GM18951 (cell line): ENCODE results near the gene HAGHL.
"Not testable (repeated sequence)": the region's sequence is repeated elsewhere in the genome, so short reads cannot be mapped to it uniquely, and the experiment has no call there.

Experiments
- POLR2A ChIP-seq: IDR thresholded peaks from 4 replicates; pipeline ENCODE4 v1.6.1; 2011; ENCODE audit warnings: mild to moderate bottlenecking; ENCODE audit not compliant: insufficient read length, insufficient read depth; ENCODE audit errors: extremely low read depth
- in situ Hi-C: fragments of 300-500 bp; cut with MboI; formaldehyde crosslinking; loops from one replicate; pipeline ENCODE4 v1.12.0; 2022; ENCODE audit warnings: low sequenced_read_pairs, mixed read lengths, inconsistent platforms; ENCODE audit not compliant: unreplicated experiment

Gene HAGHL

DNA sequence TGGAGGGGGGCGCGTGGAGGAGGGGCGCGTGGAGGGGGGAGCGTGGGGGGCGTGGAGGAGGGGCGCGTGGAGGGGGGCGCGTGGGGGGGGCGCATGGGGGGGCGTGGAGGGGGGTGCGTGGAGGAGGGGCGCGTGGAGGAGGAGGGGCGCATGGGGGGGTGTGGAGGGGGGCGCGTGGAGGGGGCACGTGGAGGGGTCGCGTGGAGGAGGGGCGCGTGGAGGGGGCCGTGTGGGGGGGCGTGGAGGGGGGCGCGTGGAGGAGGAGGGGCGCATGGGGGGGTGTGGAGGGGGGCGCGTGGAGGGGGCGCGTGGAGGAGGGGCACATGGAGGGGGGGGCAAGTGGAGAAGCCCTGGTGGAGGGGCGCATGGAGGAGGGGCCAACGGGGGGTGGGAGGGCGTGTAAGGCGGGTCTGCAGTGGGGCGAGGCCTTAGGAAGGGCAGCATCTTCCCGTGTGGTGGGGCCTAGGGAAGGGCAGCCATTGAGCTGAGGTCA is 40.9 kb downstream of the HAGHL start:
- TF ChIP-seq POLR2A = no peak
- in situ Hi-C loops = no loop called here

DNA sequence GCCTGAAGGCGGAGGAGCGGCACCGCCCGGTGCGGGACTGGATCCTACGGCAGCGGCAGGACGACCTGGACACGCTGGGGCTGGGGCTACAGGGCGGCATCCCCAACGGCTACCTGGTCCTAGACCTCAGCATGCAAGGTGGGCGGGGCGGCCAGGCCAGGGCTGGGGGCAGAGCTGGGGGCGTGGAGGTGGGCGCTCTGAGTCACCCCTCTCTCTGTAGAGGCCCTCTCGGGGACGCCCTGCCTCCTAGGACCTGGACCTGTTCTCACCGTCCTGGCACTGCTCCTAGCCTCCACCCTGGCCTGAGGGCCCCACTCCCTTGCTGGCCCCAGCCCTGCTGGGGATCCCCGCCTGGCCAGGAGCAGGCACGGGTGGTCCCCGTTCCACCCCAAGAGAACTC is 41.5 kb downstream of the HAGHL start:
- in situ Hi-C loops = no loop called here

DNA sequence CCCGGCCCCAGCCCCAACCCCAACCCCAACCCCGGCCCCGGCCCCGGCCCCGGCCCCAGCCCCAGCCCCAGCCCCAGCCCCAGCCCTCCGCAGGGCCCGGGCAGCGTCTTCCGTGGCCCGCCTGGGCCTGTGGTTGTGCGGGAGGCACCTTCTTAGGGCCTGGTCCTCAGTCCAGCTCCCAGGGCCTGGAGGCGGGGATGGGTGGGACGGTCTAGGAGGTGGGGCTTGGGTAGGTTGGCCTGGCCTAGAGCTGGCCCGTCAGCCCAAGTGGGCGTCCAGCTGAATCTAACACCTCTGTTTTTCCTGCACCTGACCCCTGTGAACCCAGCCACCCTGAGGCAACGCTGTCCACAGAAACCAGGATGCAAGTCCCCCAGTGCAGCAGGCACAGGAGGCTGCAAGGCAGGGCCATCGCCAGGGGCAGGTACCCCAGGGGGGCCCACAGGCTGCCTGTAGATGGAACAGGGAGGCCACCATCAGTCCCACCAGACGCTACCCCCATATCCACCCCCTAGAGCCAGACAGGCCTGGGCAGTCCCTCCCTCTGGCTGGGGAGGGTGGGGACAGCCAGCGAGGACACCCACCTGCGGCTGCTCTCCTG is 42.4 kb downstream of the HAGHL start:
- in situ Hi-C loops = no loop called here
- no peak for TF ChIP-seq POLR2A

More for the DNA sequence above, 41.5 kb downstream of the HAGHL start:
- TF ChIP-seq POLR2A = no peak

- in situ Hi-C loops = no loop called here
- no peak for TF ChIP-seq POLR2A
Measured at GRCh38 chr16:769934-770333, 43.0 kb downstream of the HAGHL start.

GRCh38 chr16:770411-770810 is 43.5 kb downstream of the HAGHL start:
- in situ Hi-C loops = no loop called here
- TF ChIP-seq POLR2A = no peak

DNA sequence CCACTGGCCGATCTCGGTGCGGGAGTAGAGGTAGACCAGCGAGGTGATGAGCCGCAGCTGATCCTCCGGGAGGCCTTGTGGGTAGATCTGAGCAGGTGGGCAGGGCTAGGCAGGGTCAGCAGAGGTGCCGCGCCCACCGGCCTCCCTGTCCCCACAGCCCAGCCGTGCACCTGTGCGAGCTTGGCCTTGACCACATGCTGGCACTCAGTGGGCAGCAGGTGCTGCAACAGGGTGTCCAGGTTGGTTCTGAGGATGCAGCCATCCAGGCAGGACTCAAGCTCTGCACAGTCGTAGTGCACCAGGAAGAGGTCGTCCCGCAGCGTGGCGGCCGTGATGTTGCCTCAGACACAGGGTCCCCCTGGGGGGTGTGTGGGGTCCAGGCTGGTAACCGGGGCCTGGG is 46.1 kb downstream of the HAGHL start:
- in situ Hi-C loops = no loop called here
- no peak for TF ChIP-seq POLR2A

GRCh38 chr16:774086-775001 is 47.4 kb downstream of the HAGHL start:
- in situ Hi-C loops = no loop called here
- TF ChIP-seq POLR2A = no peak

DNA sequence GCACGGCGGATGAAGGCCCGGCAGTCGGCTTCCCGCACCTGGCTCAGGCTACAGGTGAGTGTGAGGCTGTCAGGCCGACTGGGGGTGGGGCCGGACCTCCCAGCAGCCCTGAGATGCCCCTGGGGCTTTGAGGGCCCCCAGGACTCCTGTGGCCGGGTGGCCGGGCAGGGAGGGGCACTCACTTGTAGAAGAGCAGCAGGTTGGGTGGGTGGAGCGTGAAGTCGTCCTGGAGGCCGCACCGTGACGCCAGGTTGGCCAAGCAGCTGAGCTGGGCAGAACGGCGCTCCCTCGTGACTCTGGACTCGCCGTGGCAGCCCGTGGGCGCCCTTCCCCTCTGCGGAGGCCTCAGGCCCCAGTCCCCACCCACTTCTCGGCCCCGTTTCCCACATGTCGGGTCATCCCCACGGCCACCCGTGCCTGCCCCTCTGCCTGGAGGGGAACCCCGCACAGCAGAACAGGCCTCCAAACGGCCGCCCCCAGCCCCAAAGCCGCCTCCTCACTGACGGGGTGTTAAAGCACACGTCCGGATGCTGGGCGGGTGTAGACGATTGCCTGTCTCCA is 48.4 kb downstream of the HAGHL start:
- in situ Hi-C loops = no loop called here
- TF ChIP-seq POLR2A = no peak

GRCh38 chr16:776298-776697 is 49.4 kb downstream of the HAGHL start:
- in situ Hi-C loops = not testable (repeated sequence)

DNA sequence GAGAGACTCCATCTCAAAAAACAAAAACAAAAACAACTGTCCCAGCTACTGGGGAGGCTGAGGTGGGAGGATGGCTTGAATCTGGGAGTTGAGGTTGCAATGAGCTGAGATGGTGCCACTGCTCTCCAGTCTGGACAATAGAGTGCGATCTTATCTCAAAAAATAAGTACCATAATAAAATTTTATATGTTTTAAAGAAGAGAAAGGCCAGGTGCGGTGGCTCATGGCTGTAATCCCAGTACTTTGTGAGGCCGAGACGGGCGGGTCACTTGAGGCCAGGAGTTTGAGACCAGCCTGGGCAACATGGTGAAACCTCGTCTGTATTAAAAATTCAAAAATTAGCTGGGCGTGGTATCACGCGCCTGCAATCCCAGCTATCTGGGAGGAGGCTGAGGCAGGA is 49.9 kb downstream of the HAGHL start:
- no peak for TF ChIP-seq POLR2A
- in situ Hi-C loops = no loop called here

- no peak for TF ChIP-seq POLR2A
- in situ Hi-C loops = no loop called here
Measured at GRCh38 chr16:777826-778225, 50.9 kb downstream of the HAGHL start.

DNA sequence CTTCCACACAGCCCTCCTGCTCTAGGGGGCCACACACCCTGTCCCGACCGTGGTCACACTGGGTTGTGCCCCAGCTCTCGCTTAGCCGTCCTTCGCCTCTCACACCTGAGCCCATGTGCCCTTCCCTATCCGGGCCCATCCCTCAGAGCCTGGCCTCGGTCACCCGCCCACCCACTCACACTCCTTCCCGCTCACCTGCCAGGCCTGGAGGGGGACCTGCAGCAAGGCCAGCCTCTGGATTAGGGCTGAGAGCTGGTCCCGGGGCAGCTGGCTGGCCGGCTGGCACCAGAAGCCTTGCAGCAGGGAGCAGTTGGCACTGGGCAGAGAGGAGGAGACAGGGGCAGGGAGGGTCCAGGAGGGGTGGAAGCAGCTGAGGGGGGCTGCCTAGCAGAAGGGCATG is 51.5 kb downstream of the HAGHL start:
- TF ChIP-seq POLR2A = no peak
- in situ Hi-C loops = no loop called here

DNA sequence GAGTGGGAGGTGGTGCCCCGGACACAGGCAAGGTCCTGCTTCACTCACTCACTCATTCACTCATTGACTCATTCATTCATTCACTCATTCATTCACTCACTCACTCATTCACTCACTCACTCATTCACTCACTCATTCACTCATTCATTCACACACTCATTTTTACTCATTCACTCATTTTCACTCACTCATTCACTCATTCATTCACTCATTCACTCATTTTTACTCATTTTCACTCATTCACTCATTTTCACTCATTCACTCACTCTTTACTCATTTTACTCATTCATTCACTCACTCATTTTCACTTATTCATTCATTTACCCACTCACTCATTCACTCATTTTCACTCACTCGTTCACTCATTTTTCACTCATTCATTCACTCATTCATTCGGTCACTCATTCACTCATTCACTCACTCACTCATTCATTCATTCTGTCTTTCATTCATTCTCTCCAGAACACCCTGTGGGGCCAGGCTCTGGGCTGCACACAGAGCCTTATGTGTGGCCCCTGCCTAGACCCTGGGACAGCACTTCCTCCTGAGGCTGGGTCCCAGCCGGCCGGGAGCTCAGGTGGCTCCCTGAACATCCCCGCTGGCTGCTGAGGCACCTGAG is 52.1 kb downstream of the HAGHL start:
- in situ Hi-C loops = no loop called here

More for the DNA sequence above, 52.1 kb downstream of the HAGHL start:
- no peak for TF ChIP-seq POLR2A
